ENCODE data around the gene RBM5.
A peak's percentile ranks its signal among the peaks of the same experiment; 100 is the strongest.

RBM5 gene

DNA sequence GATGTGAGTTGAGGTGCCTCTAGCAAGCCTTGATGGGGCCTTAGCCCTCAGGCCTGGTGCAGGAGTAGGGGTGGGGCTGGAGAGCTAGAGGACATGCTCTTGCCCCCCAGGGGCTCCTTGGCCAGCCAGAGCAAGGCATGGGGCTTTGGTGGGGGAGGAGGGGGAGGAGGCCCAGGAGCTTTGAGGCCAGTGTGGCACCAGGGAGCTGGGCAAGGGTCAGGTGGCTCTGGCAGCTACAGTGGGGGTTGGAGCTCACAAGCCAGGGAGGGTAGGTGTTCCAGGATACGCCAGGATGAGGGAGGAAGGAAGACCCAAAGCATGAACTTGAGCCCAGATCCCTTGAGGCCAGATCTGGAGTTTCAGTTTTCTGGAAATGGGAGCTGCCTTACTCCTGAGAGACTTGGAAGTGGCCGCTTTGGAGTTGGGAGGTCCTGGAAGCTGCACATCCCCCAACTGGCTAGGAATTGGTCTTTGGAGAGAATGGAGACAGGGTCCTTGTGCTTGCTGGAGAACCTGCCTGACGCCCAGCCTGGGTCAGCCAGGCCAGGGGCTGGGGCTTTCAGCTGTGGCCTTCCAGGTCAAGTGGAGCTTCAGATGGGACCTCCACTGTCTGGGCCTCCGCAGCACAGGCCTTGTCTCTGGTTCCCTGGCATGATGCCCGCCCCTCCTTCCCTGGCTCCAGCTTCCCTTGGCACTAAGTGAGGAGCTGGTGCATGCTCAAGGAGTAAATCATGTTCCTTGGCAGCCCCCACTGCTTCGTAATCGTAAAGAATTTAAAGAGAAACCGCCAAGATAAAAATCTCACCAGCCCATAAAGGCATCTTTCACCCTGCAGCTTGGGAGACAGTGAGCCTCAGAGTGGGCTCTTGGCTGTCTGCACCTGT is 75.1 kb downstream of the RBM5 start:
- peaks cover 65% of the 10 kb centered on the region for H3K4me1 ChIP-seq (ENCODE audit: control insufficient read depth, insufficient read depth, low read length)
- H3K9ac ChIP-seq (ENCODE audit: low read length): no peak overlapping the region
- no peak overlapping the region for H3K27ac ChIP-seq (ENCODE audit: low read depth, low read length)
- peaks cover 22% of the 10 kb centered on the region for H3K36me3 ChIP-seq (ENCODE audit: control insufficient read depth, insufficient read depth, low read length)
- H3K27me3 ChIP-seq (ENCODE audit: control insufficient read depth, insufficient read depth, low read length): no peaks in the 10 kb centered on the region
- H3K9me3 ChIP-seq (ENCODE audit: control insufficient read depth, insufficient read depth, low read depth, low read length): no peaks in the 10 kb centered on the region
- no peak overlapping the region for H3K4me3 ChIP-seq (ENCODE audit: low read depth, low read length)

DNA sequence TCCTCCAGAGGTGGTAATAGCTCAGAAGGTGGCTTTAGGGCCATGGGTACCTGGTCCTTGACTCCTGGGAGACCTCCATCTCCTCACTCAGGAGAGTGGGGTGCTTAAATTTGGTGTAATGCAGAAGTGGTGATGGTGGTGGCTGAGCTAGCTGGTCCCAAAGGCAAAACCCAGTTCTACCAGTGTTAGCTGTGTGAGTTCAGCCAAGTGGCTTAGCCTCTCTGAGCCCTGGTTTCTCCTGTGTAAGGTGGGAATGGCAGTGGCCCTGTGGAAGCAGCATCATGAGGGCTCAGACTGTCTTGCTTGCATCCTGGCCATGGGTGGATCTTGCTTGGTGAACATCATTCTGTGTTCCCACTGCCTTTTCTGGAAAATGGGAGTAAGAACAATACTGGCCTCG is 75.8 kb downstream of the RBM5 start:
- no peak overlapping the region for H3K4me3 ChIP-seq (ENCODE audit: low read depth, low read length)
- no peak overlapping the region for H3K27ac ChIP-seq (ENCODE audit: low read depth, low read length)
- no peak overlapping the region for H3K9ac ChIP-seq (ENCODE audit: low read length)
- H3K36me3 ChIP-seq (ENCODE audit: control insufficient read depth, insufficient read depth, low read length): peaks cover 22% of the 10 kb centered on the region
- H3K27me3 ChIP-seq (ENCODE audit: control insufficient read depth, insufficient read depth, low read length): no peaks in the 10 kb centered on the region
- peaks cover 60% of the 10 kb centered on the region for H3K4me1 ChIP-seq (ENCODE audit: control insufficient read depth, insufficient read depth, low read length)
- H3K9me3 ChIP-seq (ENCODE audit: control insufficient read depth, insufficient read depth, low read depth, low read length): no peaks in the 10 kb centered on the region

DNA sequence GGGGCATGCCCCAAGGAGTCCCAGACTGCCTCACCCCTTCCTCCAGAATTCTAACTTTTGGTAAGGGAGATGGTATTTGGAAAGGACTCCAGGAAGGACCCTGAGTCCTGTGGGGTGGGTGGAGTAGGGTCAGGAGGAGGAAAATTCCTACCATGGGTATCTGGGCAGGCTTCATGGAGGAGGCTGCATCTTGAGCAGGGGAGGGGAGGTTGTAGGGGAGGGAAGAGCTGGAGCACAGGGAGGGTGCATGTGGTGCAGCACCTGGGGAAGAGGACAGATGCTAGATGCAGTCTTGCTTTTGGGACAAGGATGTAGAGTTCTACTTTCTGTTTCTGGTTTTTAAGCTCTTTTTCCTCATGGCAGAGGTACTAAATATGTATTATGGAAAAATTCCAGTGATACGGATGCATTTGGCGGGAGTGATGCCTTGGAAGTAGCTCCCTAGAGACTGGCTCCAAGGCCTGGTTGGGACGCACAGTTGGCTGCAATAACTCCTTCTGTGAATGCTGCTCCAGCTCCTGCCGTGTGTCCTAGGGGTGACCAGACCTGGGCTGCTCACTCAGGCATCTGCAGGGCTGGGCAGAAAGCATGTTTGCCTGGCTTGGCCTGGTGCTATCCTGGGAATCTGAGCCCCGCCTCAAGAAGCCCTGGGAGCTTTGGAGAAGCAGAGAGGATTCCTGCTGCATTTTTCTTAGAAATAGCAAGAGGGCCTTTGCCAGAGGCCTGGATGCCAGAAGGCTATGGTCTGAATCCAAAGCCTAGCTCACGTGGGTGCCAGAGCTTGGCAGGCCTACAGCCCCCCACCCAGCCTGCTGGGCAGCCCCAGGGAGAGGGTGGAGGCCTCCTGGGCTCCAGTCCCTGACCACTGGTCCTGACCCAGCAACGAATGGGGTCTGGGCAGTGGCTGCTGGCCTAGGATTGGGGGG is 76.5 kb downstream of the RBM5 start:
- H3K36me3 ChIP-seq (ENCODE audit: control insufficient read depth, insufficient read depth, low read length): peaks cover 19% of the 10 kb centered on the region
- H3K27me3 ChIP-seq (ENCODE audit: control insufficient read depth, insufficient read depth, low read length): no peaks in the 10 kb centered on the region
- H3K4me1 ChIP-seq (ENCODE audit: control insufficient read depth, insufficient read depth, low read length): peaks cover 56% of the 10 kb centered on the region
- H3K4me3 ChIP-seq (ENCODE audit: low read depth, low read length): no peak overlapping the region
- H3K27ac ChIP-seq (ENCODE audit: low read depth, low read length): 0 out of 2 replicates have a peak overlapping the region, but pooled peaks have one; percentile 12
- no peak overlapping the region for H3K9ac ChIP-seq (ENCODE audit: low read length)
- H3K9me3 ChIP-seq (ENCODE audit: control insufficient read depth, insufficient read depth, low read depth, low read length): no peaks in the 10 kb centered on the region

DNA sequence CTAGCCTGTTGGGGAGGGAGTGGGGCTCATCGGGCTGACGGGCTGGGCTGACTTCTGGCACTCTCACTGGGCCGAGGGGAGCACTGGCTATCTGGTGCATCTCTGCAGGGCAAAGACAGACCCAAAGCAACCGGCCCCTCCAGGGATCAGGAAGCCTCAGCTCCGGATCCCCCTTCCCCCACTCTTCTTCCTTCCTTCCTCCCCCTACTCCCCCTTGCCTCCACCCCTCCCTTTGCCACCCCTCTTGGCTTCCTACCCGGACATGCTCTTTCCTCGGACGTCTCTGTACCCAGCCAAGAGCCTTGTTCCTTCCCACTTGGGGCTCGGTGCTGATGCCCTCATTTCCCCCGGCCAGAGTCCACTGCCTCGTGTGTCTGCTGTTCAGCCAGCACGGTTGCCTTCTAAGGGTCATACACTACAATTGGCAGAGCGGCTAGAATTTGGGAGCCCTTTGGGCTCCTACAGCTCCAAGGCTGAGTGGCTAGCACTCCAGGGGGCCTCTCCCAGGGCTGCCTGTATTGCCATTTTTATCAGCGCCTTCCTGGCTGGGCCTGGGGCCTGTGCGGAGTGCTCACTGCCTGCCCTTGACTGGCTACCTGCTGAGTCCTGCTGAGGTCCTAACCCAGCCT is 77.3 kb downstream of the RBM5 start:
- Histone ChIP-seq H3K4me1 (ENCODE audit: control insufficient read depth, insufficient read depth, low read length) (peaks cover 58% of the 10 kb centered on the region), H3K4me3 (ENCODE audit: low read depth, low read length) (no peak overlapping the region), H3K9me3 (ENCODE audit: control insufficient read depth, insufficient read depth, low read depth, low read length) (no peaks in the 10 kb centered on the region), H3K27ac (ENCODE audit: low read depth, low read length) (0 out of 2 replicates have a peak overlapping the region, but pooled peaks have one; percentile 12), H3K27me3 (ENCODE audit: control insufficient read depth, insufficient read depth, low read length) (no peaks in the 10 kb centered on the region), H3K9ac (ENCODE audit: low read length) (no peak overlapping the region), H3K36me3 (ENCODE audit: control insufficient read depth, insufficient read depth, low read length) (peaks cover 17% of the 10 kb centered on the region)

DNA sequence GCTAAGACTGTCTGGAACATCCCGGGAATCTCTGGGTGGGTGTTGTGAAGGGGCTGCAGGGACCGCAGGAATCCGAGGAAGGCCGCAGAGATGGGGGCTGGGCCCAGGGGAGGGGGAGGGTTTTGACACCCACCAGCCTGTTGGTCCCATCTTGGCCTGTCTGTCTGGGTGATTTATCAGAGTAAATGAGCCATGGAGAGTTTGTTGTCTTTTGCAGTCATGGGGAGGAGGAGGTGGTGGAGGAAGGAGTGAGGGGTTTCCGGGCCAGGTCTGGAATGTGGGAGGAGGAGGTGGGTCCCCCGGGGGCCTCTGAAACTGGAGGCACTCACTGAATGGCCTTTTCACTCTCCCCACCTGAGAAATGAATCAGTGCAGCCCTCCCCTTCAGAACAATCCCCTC is 77.9 kb downstream of the RBM5 start:
- Histone ChIP-seq H3K9ac (ENCODE audit: low read length) (peak overlapping the region; percentile 51), H3K9me3 (ENCODE audit: control insufficient read depth, insufficient read depth, low read depth, low read length) (no peaks in the 10 kb centered on the region), H3K27ac (ENCODE audit: low read depth, low read length) (no peak overlapping the region), H3K27me3 (ENCODE audit: control insufficient read depth, insufficient read depth, low read length) (no peaks in the 10 kb centered on the region), H3K36me3 (ENCODE audit: control insufficient read depth, insufficient read depth, low read length) (peaks cover 12% of the 10 kb centered on the region), H3K4me1 (ENCODE audit: control insufficient read depth, insufficient read depth, low read length) (peaks cover 58% of the 10 kb centered on the region), H3K4me3 (ENCODE audit: low read depth, low read length) (no peak overlapping the region)

DNA sequence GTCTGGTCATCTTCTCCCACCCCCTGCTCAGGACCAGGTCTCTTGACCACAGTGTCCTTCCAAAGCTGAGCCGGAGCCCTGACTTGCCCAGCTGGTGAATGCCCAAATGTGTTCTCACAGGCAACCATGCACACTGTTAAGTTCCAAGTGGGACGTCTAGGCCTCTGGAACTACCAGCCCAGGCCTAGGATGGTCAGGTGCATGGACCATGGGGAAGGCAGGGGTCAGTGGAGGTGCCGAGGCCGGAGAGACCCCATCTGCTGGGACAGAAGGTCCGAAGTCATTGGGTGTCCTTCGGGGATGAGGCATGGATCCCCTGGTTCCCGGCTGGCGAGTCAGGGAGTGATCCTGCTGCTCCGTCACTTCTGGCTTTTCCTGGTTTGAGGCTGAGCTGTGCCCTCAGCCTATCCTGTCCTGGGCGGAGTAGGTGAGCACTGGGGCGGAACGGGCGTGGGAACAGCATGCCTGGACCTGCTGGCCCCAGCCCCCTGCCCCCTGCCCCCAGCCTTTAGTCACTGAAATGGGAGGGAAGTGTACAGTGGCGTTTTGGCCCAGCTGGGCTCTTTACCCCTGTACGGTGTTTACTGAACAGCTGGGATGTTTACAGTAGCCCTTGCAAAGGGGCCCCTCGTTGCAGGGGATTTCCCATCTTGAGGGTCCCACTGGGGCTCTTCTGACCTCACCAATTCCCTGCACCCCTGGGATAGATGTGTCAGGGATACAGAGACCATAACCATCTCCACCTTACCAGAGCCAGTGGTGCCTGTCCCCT is 78.5 kb downstream of the RBM5 start:
- peaks cover 7% of the 10 kb centered on the region; the same call in 1 of the 2 replicates for H3K36me3 ChIP-seq (ENCODE audit: control insufficient read depth, insufficient read depth, low read length)
- H3K27me3 ChIP-seq (ENCODE audit: control insufficient read depth, insufficient read depth, low read length): no peaks in the 10 kb centered on the region
- no peak overlapping the region for H3K27ac ChIP-seq (ENCODE audit: low read depth, low read length)
- peak overlapping the region; percentile 51 for H3K9ac ChIP-seq (ENCODE audit: low read length)
- H3K9me3 ChIP-seq (ENCODE audit: control insufficient read depth, insufficient read depth, low read depth, low read length): no peaks in the 10 kb centered on the region
- no peak overlapping the region for H3K4me3 ChIP-seq (ENCODE audit: low read depth, low read length)
- H3K4me1 ChIP-seq (ENCODE audit: control insufficient read depth, insufficient read depth, low read length): peaks cover 57% of the 10 kb centered on the region

DNA sequence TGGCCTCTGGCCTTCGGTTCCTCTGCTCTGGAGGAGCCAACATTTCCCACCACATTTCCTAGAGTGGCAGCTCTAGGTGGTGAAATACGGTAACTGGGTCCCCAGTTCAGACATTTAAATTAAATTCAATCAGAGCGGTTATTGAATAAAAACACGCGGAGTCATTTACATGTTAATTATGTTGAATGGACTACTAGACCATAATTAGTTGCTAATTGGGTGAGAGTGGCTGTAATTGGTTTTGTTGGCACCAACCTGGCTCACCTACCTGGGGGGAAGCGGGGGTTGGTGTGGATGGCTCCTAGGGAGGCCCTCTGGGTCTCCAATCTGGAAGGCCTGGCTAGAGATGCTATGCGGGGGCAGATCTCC is 79.1 kb downstream of the RBM5 start:
- Histone ChIP-seq H3K9ac (ENCODE audit: low read length) (no peak overlapping the region), H3K4me1 (ENCODE audit: control insufficient read depth, insufficient read depth, low read length) (peaks cover 56% of the 10 kb centered on the region), H3K9me3 (ENCODE audit: control insufficient read depth, insufficient read depth, low read depth, low read length) (no peaks in the 10 kb centered on the region), H3K4me3 (ENCODE audit: low read depth, low read length) (no peak overlapping the region), H3K27ac (ENCODE audit: low read depth, low read length) (no peak overlapping the region), H3K27me3 (ENCODE audit: control insufficient read depth, insufficient read depth, low read length) (no peaks in the 10 kb centered on the region), H3K36me3 (ENCODE audit: control insufficient read depth, insufficient read depth, low read length) (peaks cover 5% of the 10 kb centered on the region; the same call in 1 of the 2 replicates)

DNA sequence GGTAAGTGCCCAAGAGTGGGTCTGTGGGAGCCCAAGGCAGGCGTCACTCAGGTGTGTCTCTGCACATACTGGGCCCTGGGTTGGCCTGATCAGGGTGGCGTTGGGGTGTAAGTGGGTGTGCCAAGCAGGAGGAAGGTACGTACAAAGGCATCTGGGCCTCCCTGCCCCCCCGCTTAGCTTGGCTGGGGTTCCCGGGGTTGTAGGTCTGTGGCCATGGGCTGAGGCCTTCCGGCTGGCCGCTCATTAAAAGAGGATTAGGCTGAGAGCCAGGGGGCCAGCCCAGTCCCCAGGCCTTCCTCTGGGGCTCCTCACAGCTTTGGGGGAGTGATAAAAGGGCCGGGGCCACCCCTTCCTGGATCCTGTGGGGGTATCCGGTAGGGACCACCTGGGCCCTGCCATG is 79.7 kb downstream of the RBM5 start:
- Histone ChIP-seq H3K36me3 (ENCODE audit: control insufficient read depth, insufficient read depth, low read length) (peaks cover 5% of the 10 kb centered on the region; the same call in 1 of the 2 replicates), H3K9me3 (ENCODE audit: control insufficient read depth, insufficient read depth, low read depth, low read length) (no peaks in the 10 kb centered on the region), H3K4me1 (ENCODE audit: control insufficient read depth, insufficient read depth, low read length) (peaks cover 56% of the 10 kb centered on the region), H3K9ac (ENCODE audit: low read length) (no peak overlapping the region), H3K27me3 (ENCODE audit: control insufficient read depth, insufficient read depth, low read length) (no peaks in the 10 kb centered on the region), H3K27ac (ENCODE audit: low read depth, low read length) (no peak overlapping the region), H3K4me3 (ENCODE audit: low read depth, low read length) (no peak overlapping the region)
